Measurements from ENCODE around the gene PTPRC. TPM values are rescaled to one million over a fixed set of nuclear protein-coding genes. Genes with fewer than 3 reads are reported as not detected.
A peak's percentile ranks its signal among the peaks of the same experiment; 100 is the strongest.

The PTPRC gene, protein sequence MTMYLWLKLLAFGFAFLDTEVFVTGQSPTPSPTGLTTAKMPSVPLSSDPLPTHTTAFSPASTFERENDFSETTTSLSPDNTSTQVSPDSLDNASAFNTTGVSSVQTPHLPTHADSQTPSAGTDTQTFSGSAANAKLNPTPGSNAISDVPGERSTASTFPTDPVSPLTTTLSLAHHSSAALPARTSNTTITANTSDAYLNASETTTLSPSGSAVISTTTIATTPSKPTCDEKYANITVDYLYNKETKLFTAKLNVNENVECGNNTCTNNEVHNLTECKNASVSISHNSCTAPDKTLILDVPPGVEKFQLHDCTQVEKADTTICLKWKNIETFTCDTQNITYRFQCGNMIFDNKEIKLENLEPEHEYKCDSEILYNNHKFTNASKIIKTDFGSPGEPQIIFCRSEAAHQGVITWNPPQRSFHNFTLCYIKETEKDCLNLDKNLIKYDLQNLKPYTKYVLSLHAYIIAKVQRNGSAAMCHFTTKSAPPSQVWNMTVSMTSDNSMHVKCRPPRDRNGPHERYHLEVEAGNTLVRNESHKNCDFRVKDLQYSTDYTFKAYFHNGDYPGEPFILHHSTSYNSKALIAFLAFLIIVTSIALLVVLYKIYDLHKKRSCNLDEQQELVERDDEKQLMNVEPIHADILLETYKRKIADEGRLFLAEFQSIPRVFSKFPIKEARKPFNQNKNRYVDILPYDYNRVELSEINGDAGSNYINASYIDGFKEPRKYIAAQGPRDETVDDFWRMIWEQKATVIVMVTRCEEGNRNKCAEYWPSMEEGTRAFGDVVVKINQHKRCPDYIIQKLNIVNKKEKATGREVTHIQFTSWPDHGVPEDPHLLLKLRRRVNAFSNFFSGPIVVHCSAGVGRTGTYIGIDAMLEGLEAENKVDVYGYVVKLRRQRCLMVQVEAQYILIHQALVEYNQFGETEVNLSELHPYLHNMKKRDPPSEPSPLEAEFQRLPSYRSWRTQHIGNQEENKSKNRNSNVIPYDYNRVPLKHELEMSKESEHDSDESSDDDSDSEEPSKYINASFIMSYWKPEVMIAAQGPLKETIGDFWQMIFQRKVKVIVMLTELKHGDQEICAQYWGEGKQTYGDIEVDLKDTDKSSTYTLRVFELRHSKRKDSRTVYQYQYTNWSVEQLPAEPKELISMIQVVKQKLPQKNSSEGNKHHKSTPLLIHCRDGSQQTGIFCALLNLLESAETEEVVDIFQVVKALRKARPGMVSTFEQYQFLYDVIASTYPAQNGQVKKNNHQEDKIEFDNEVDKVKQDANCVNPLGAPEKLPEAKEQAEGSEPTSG (N-terminal part only)
- total RNA-seq (not detected in 2 replicates), polyA plus RNA-seq (not detected in 2 replicates), polyA minus RNA-seq (0.49 TPM in 1 of 2 replicates, not detected in the other), Bru-seq, nascent RNA (percentile 0 among the genes with signal in this experiment), BruChase-seq, experiment 1, labeled RNA remaining after a 6-hour chase (not detected), BruChase-seq, experiment 2, labeled RNA remaining after a 2-hour chase (percentile 1 among the genes with signal in this experiment)
- polyA plus RNA-seq (2011; cell fraction: cytosol; rRNA removed), result not detected in 2 replicates
- not detected in 2 replicates for polyA plus RNA-seq (2011; cell fraction: nucleus; rRNA removed)
- not detected in 2 replicates for polyA plus RNA-seq (2012)
- not detected for polyA minus RNA-seq (2011; cell fraction: cytosol; rRNA and poly(A)+ RNA removed)
- not detected in 2 replicates for polyA minus RNA-seq (2011; cell fraction: nucleus; rRNA and poly(A)+ RNA removed)
- long read RNA-seq, result 0 reads

DNA sequence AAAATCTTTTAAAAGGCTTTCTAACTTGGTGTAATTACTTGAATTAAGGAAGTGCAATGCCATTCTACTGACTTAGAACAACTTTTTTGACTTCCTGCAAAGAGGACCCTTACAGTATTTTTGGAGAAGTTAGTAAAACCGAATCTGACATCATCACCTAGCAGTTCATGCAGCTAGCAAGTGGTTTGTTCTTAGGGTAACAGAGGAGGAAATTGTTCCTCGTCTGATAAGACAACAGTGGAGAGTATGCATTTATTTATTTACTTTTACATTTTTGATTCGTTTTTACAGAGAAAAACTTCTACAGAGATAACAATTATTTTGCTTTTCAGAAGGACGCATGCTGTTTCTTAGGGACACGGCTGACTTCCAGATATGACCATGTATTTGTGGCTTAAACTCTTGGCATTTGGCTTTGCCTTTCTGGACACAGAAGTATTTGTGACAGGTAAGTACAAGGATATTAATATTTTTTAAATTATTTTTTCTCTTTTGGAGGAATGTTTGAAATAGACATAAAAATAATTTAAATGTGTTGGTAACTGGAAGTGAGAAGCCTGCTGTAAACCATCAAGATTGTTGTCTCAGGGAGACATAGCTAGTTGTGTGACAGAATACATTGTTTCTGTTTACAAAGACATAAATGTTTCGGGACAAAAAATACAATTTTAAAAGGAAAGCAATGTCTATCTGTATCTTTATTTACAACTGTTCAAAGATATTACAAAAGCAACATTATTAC is at the start of gene PTPRC:
Gene PTPRC, plus strand, starts transcription at position 147 of the 742 bp plus-strand sequence. Its CDS starts 229 bp downstream, at position 376.
- intact Hi-C loops (cut with micrococcal nuclease) (no loop called here), dilution Hi-C loops (cut with MboI; ENCODE audit: extremely low pct_ligation_motif_present, low sequenced_read_pairs) (no loop called here)
- Histone ChIP-seq H3K4me1 (ENCODE audit: control insufficient read depth, extremely low read depth, insufficient read depth, low read length) (peaks cover 8% of the 10 kb centered on the region), H3K9me3 (replicated peaks; ENCODE audit: control insufficient read depth, insufficient read depth, low read length) (no peaks in the 10 kb centered on the region), H3K36me3 (ENCODE audit: control insufficient read depth in 2 of 2, extremely low read depth in 1 of 2, insufficient read depth in 2 of 2, low read length in 2 of 2) (no peaks in the 10 kb centered on the region), H3K4me3 (replicated peaks in 1 of 3; ENCODE audit: insufficient read depth in 1 of 3, low read depth in 1 of 3, low read length in 3 of 3) (no peak within 1 kb of the TSS), H3K9ac (replicated peaks; ENCODE audit: extremely low read depth, insufficient read depth, low read length) (no peak within 1 kb of the TSS), H3K4me2 (ENCODE audit: insufficient read depth, low read length) (no peak within 1 kb of the TSS), H3K27me3 (ENCODE audit: control insufficient read depth in 2 of 2, insufficient read depth in 2 of 2, low read length in 2 of 2) (no peaks in the 10 kb centered on the region), H3K27ac (ENCODE audit: insufficient read depth, low read depth, low read length) (no peak within 1 kb of the TSS), H2AFZ (ENCODE audit: low read depth, low read length) (peak within 1 kb of the TSS; percentile 26), H4K20me1 (replicated peaks; ENCODE audit: control insufficient read depth, extremely low read depth, insufficient read depth, low read length) (no peaks in the 10 kb centered on the region), H3K79me2 (ENCODE audit: control insufficient read depth, insufficient read depth, low read length) (no peaks in the 10 kb centered on the region), H3K9me1 (replicated peaks; ENCODE audit: control insufficient read depth, extremely low read depth, insufficient read depth, low read length) (no peaks in the 10 kb centered on the region)
- ChIA-PET CTCF (interaction anchor here (1.6 kb wide), 1 partner anchor 47 kb away, joined by 3 read pairs; no protein-coding TSS in a partner anchor), POLR2A (no interaction called here)
- DNase-seq (ENCODE audit: low read depth, low spot score), result no peak
- no peak for TF ChIP-seq POLR2A (IDR thresholded peaks at IDR 0.05; ENCODE audit: low read depth, low read length)
- FAIRE-seq, result no peak
- no TSS peak for BruUV-seq (replicated peaks)
